NB4 (cell line): ENCODE data around the gene BMPR1A.
A peak's percentile ranks its signal among the peaks of the same experiment; 100 is the strongest.

Source experiments
- CTCF ChIP-seq: IDR thresholded peaks from one replicate; pipeline ENCODE4 v1.5.1; 2012; ENCODE audit warnings: low read depth, low read length
- MAX ChIP-seq: IDR thresholded peaks from 2 replicates; pipeline ENCODE4 v1.6.1; 2011; ENCODE audit warnings: low read depth, low read length
- MYC ChIP-seq: IDR thresholded peaks from 2 replicates; pipeline ENCODE4 v1.6.1; 2011; ENCODE audit warnings: low read depth, low read length
- POLR2A ChIP-seq: IDR thresholded peaks from 2 replicates; pipeline ENCODE4 v1.6.1; 2011; ENCODE audit warnings: mild to moderate bottlenecking; ENCODE audit not compliant: insufficient read length; ENCODE audit errors: extremely low read depth

- no peak for TF ChIP-seq MYC
- TF ChIP-seq POLR2A: no peak
- 0 out of 2 replicates have a peak, but pooled peaks have one; percentile 11 for TF ChIP-seq MAX
- TF ChIP-seq CTCF: no peak
These were observed 116.3 kb downstream of the BMPR1A start for GRCh38 chr10:86872757-86873156.
